ENCODE results near the gene FOXK1. TPM values are rescaled to one million over a fixed set of nuclear protein-coding genes. Genes with fewer than 3 reads are reported as not detected.

FOXK1 gene
- total and polyA plus RNA-seq, 2 of the 13 experiments (the other 11 are each of a cell fraction or from before 2014, with no cell fraction given) = 4.6 to 8.8 TPM

DNA sequence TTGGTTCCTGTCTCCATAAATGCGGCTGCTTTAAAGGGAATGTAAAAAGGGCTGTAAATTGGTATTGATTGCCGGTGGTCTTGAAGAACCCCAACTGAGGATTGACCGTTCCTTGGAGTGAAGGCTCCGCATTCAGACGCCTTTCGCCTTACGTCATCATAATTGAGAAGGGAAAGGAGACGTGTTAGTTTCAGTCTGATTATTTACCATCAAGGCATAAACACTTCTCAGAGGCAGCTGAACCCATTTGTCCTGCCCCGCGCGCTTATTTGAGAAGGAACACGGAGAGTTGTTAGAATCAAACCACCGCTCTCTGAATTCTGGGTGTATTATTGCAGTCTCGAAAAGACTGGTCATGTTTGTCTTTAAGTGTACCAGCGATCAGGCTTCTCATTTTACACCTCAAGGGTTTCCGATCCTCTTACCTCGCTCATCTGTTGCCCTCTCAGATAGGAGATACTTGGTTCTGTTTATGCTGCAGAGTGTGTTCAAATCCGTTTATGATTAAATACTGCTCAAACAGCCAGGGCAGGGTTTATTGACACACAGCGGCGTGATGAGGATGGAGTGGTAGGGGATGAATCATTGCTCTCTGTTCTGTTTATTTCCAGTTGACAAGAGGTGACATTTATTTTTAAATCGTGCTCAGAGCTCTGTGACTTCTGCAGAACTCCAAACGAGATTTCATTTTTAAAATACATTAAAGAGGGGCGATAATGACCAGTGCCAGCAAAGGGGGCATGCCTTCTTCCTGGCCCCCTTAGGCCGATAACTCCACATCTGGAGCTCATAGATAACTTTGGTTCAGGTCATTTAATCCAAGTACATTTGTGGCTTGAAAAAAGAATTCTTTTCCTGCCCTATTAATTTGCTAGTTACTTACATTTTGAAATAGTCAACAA, 30.4 kb downstream of the FOXK1 start (continued):
- TF ChIP-seq, protein P1, sequence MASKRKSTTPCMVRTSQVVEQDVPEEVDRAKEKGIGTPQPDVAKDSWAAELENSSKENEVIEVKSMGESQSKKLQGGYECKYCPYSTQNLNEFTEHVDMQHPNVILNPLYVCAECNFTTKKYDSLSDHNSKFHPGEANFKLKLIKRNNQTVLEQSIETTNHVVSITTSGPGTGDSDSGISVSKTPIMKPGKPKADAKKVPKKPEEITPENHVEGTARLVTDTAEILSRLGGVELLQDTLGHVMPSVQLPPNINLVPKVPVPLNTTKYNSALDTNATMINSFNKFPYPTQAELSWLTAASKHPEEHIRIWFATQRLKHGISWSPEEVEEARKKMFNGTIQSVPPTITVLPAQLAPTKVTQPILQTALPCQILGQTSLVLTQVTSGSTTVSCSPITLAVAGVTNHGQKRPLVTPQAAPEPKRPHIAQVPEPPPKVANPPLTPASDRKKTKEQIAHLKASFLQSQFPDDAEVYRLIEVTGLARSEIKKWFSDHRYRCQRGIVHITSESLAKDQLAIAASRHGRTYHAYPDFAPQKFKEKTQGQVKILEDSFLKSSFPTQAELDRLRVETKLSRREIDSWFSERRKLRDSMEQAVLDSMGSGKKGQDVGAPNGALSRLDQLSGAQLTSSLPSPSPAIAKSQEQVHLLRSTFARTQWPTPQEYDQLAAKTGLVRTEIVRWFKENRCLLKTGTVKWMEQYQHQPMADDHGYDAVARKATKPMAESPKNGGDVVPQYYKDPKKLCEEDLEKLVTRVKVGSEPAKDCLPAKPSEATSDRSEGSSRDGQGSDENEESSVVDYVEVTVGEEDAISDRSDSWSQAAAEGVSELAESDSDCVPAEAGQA (IDR thresholded peaks at IDR 0.05; ENCODE audit: low read depth) = no peak
- TF ChIP-seq, protein P1 (CRISPR knock-in tag; IDR thresholded peaks at IDR 0.05; ENCODE audit: borderline replicate concordance) = no peak
- TF ChIP-seq, protein P2, sequence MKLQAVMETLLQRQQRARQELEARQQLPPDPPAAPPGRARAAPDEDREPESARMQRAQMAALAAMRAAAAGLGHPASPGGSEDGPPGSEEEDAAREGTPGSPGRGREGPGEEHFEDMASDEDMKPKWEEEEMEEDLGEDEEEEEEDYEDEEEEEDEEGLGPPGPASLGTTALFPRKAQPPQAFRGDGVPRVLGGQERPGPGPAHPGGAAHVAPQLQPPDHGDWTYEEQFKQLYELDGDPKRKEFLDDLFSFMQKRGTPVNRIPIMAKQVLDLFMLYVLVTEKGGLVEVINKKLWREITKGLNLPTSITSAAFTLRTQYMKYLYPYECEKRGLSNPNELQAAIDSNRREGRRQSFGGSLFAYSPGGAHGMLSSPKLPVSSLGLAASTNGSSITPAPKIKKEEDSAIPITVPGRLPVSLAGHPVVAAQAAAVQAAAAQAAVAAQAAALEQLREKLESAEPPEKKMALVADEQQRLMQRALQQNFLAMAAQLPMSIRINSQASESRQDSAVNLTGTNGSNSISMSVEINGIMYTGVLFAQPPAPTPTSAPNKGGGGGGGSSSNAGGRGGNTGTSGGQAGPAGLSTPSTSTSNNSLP (IDR thresholded peaks at IDR 0.05; ENCODE audit: low read depth, low read length) = peak; percentile 89
- TF ChIP-seq SIN3B (IDR thresholded peaks at IDR 0.05; ENCODE audit: low read length) = no peak
- TF ChIP-seq ZNF547 (CRISPR knock-in tag; IDR thresholded peaks at IDR 0.05) = no peak
- no peak for TF ChIP-seq FOXP1 (IDR thresholded peaks at IDR 0.05)
- TF ChIP-seq FOXP1 (CRISPR knock-in tag; IDR thresholded peaks at IDR 0.05) = peak; percentile 80
- TF ChIP-seq JARID2 (CRISPR knock-in tag; IDR thresholded peaks at IDR 0.05; ENCODE audit: insufficient replicate concordance) = no peak
- TF ChIP-seq, protein P3, sequence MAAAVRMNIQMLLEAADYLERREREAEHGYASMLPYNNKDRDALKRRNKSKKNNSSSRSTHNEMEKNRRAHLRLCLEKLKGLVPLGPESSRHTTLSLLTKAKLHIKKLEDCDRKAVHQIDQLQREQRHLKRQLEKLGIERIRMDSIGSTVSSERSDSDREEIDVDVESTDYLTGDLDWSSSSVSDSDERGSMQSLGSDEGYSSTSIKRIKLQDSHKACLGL (CRISPR knock-in tag; IDR thresholded peaks at IDR 0.05) = no peak
- TF ChIP-seq, protein P4, sequence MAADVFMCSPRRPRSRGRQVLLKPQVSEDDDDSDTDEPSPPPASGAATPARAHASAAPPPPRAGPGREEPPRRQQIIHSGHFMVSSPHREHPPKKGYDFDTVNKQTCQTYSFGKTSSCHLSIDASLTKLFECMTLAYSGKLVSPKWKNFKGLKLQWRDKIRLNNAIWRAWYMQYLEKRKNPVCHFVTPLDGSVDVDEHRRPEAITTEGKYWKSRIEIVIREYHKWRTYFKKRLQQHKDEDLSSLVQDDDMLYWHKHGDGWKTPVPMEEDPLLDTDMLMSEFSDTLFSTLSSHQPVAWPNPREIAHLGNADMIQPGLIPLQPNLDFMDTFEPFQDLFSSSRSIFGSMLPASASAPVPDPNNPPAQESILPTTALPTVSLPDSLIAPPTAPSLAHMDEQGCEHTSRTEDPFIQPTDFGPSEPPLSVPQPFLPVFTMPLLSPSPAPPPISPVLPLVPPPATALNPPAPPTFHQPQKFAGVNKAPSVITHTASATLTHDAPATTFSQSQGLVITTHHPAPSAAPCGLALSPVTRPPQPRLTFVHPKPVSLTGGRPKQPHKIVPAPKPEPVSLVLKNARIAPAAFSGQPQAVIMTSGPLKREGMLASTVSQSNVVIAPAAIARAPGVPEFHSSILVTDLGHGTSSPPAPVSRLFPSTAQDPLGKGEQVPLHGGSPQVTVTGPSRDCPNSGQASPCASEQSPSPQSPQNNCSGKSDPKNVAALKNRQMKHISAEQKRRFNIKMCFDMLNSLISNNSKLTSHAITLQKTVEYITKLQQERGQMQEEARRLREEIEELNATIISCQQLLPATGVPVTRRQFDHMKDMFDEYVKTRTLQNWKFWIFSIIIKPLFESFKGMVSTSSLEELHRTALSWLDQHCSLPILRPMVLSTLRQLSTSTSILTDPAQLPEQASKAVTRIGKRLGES (CRISPR knock-in tag; IDR thresholded peaks at IDR 0.05; ENCODE audit: borderline replicate concordance) = no peak
- TF ChIP-seq TRIM24 (CRISPR knock-in tag; IDR thresholded peaks at IDR 0.05) = no peak
- TF ChIP-seq ZNF567 (CRISPR knock-in tag; IDR thresholded peaks at IDR 0.05; ENCODE audit: borderline replicate concordance) = no peak
- peak; percentile 79 for TF ChIP-seq SALL1 (CRISPR knock-in tag; IDR thresholded peaks at IDR 0.05)
- TF ChIP-seq SMARCE1 (IDR thresholded peaks at IDR 0.05; ENCODE audit: borderline replicate concordance) = no peak
- TF ChIP-seq ZSCAN29 (CRISPR knock-in tag; conservative IDR thresholded peaks at IDR 0.05) = 0 out of 2 replicates have a peak, but pooled peaks have one; percentile 29
- no peak for TF ChIP-seq ISX (CRISPR knock-in tag; conservative IDR thresholded peaks at IDR 0.05)
- TF ChIP-seq ZNF33B (CRISPR knock-in tag; IDR thresholded peaks at IDR 0.05) = no peak
- TF ChIP-seq SSRP1 (CRISPR knock-in tag; IDR thresholded peaks at IDR 0.05) = no peak
- TF ChIP-seq ZNF776 (CRISPR knock-in tag; IDR thresholded peaks at IDR 0.05) = no peak
- peak; percentile 4; the same call in 1 of the 2 replicates for TF ChIP-seq HOXA3 (CRISPR knock-in tag; IDR thresholded peaks at IDR 0.05)

Data from HepG2 (cell line).